Measurements from ENCODE around the gene MEP1A.

DNA sequence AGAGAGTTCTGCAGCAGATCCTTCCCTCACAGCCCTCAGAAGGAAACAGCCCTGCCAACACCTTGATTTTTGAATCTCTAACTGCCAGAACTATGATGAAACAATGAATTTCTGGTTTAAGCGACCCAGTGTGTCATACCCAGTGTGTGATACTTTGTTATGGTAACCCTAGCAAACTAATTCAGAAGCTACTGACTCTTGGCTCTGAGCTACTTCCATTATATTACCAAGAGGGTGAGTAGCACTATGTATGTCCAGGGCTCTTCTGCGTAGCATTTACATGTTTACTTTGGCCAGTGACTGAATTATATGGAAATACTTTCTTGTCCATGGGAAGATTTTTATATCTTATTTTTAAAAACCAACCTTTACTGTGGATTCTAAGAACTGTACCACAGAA, 29.7 kb upstream of the MEP1A start:
- TF ChIP-seq POLR2A (IDR thresholded peaks at IDR 0.05; ENCODE audit: low read depth) (no peak), POLR2AphosphoS5 (IDR thresholded peaks at IDR 0.05) (no peak)
- TF ChIP-seq, protein P1, sequence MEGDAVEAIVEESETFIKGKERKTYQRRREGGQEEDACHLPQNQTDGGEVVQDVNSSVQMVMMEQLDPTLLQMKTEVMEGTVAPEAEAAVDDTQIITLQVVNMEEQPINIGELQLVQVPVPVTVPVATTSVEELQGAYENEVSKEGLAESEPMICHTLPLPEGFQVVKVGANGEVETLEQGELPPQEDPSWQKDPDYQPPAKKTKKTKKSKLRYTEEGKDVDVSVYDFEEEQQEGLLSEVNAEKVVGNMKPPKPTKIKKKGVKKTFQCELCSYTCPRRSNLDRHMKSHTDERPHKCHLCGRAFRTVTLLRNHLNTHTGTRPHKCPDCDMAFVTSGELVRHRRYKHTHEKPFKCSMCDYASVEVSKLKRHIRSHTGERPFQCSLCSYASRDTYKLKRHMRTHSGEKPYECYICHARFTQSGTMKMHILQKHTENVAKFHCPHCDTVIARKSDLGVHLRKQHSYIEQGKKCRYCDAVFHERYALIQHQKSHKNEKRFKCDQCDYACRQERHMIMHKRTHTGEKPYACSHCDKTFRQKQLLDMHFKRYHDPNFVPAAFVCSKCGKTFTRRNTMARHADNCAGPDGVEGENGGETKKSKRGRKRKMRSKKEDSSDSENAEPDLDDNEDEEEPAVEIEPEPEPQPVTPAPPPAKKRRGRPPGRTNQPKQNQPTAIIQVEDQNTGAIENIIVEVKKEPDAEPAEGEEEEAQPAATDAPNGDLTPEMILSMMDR (IDR thresholded peaks at IDR 0.05) = no peak

Measured in esophagus muscularis mucosa (tissue), 3 donors.